Hepatocyte (in vitro differentiated cells): ENCODE results near the gene RDH14.

Experiments used
- CTCF ChIP-seq: fragments of 200-600 bp; sonication (generic); IDR thresholded peaks from 2 replicates; pipeline ENCODE4 v1.5.1; 2016; ENCODE audit warnings: antibody characterized with exemption, mild to moderate bottlenecking; ENCODE audit not compliant: poor library complexity
- EZH2 ChIP-seq: fragments of 200-600 bp; sonication (generic); IDR thresholded peaks from 2 replicates; pipeline ENCODE4 v1.6.1; 2016; ENCODE audit warnings: antibody characterized with exemption, mild to moderate bottlenecking, borderline replicate concordance
- EZH2phosphoT487 ChIP-seq: fragments of 200-600 bp; sonication (generic); IDR thresholded peaks from one replicate; pipeline ENCODE4 v1.6.1; 2018; ENCODE audit warnings: antibody characterized with exemption, mild to moderate bottlenecking, low read depth, moderate library complexity; ENCODE audit not compliant: unreplicated experiment, severe bottlenecking

GRCh38 chr2:18518116-18519111 lies 42.0 kb downstream of the RDH14 start:
- no peak for TF ChIP-seq CTCF
- TF ChIP-seq EZH2 = no peak
- TF ChIP-seq EZH2phosphoT487 = no peak
